Colonic mucosa (tissue), 4 donors: Measurements from ENCODE around the gene SLC25A40. TPM values are rescaled to one million over a fixed set of nuclear protein-coding genes. Genes with fewer than 3 reads are reported as not detected.

Experiments used
- DNase-seq: peaks from one replicate; pipeline ENCODE4 v3.0.0-alpha.2; 2020
- H3K27ac ChIP-seq: fragments of 200-600 bp; one replicate; pipeline ENCODE4 v1.8.0; 2021
- H3K27me3 ChIP-seq: fragments of 200-600 bp; one replicate; pipeline ENCODE4 v1.8.0; 2021
- H3K36me3 ChIP-seq: fragments of 200-600 bp; one replicate; pipeline ENCODE4 v1.8.0; 2021
- H3K4me1 ChIP-seq: fragments of 200-600 bp; one replicate; pipeline ENCODE4 v1.8.0; 2021; ENCODE audit warnings: mild to moderate bottlenecking
- H3K4me3 ChIP-seq: fragments of 200-600 bp; one replicate; pipeline ENCODE4 v1.8.0; 2021
- H3K9ac ChIP-seq, 2 donors: one replicate each; pipeline ENCODE4 v1.7.0; 2013; ENCODE audit warnings: control low read depth in 2 of 2, low read depth in 2 of 2, low read length in 2 of 2
- H3K9me3 ChIP-seq: fragments of 200-600 bp; one replicate; pipeline ENCODE4 v1.8.0; 2021
- intact Hi-C: fragments of 100-400 bp; cut with DNase I; formaldehyde crosslinking; loops from one replicate; pipeline ENCODE4 v1.14.1; 2022
- total RNA-seq, 2 donors: library from RNA; stranded (reverse); fragmentation: NEBNext Ultra II Directional in 1 of 2; extraction: Animal tissue kit (Norgen Biotek cat#: 25700) in 1 of 2; gene quantifications; one replicate each; pipeline ENCODE4 v1.2.1, GENCODE V29; 2021
- TF ChIP-seq, protein P1 (sequence below): fragments of 200-600 bp; IDR thresholded peaks from one replicate; pipeline ENCODE4 v1.8.0; 2022; ENCODE audit warnings: antibody characterized with exemption, mild to moderate bottlenecking
- donor health status: healthy.
- donor health status: DM: no; HTN: no; CAD: no.
- donor health status: DM: no; HTN: no; CAD: no.

SLC25A40 gene
- total RNA-seq, 2 donors from 2014 or later: 25.7 to 39.6 TPM

DNA sequence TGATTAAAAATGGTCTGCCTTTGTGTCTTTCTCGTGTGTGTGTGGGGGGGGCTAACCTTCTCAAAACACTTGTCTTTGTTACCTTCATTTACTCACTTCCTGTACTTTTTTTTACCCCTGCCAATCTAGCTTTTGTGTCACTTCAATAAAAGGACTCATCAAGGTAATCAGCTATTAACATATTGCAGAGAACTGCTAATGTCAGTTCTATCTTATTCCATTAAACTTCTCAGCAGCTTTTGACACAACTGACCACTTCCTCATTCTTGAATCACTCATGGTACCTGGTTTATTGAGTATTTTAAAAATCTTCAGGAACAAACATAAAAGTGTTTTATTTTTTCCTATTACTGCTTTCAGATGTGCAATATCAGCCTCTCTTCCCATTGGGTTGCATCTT lies 59.8 kb downstream of the SLC25A40 start:
- intact Hi-C loops: no loop called here
- no peaks in the 10 kb centered on the region for H3K9me3 ChIP-seq
- no peaks in the 10 kb centered on the region for H3K36me3 ChIP-seq
- no peak overlapping the region for H3K4me3 ChIP-seq
- no peak overlapping the region for H3K27ac ChIP-seq
- no peak overlapping the region for H3K9ac ChIP-seq
- TF ChIP-seq, protein P1, sequence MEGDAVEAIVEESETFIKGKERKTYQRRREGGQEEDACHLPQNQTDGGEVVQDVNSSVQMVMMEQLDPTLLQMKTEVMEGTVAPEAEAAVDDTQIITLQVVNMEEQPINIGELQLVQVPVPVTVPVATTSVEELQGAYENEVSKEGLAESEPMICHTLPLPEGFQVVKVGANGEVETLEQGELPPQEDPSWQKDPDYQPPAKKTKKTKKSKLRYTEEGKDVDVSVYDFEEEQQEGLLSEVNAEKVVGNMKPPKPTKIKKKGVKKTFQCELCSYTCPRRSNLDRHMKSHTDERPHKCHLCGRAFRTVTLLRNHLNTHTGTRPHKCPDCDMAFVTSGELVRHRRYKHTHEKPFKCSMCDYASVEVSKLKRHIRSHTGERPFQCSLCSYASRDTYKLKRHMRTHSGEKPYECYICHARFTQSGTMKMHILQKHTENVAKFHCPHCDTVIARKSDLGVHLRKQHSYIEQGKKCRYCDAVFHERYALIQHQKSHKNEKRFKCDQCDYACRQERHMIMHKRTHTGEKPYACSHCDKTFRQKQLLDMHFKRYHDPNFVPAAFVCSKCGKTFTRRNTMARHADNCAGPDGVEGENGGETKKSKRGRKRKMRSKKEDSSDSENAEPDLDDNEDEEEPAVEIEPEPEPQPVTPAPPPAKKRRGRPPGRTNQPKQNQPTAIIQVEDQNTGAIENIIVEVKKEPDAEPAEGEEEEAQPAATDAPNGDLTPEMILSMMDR: no peak
- H3K4me1 ChIP-seq: no peaks in the 10 kb centered on the region
- no peak for DNase-seq
- H3K27me3 ChIP-seq: no peaks in the 10 kb centered on the region

DNA sequence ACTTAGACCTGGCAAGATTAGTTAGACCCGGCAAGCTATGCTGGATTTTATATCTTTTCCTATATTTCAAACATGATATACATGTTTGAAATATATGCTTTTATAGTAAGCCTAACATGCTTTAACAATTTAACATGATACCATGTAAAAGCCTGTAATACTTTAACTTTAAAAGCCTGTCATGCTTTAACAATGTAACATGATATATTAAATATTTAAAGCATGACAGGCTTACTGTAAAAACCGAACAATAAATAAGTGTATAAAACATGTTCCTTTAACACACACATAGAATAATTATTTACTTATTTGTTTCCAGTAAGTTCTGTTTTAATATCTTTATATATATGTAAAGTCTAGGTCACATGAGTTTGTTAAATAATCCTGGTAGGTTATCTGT lies 65.4 kb downstream of the SLC25A40 start:
- TF ChIP-seq, protein P1: no peak
- Histone ChIP-seq H3K4me1 (no peaks in the 10 kb centered on the region), H3K4me3 (no peak overlapping the region), H3K27me3 (no peaks in the 10 kb centered on the region), H3K36me3 (no peaks in the 10 kb centered on the region), H3K9ac (no peak overlapping the region), H3K9me3 (no peaks in the 10 kb centered on the region), H3K27ac (no peak overlapping the region)
- no peak for DNase-seq
- intact Hi-C loops: no loop called here

DNA sequence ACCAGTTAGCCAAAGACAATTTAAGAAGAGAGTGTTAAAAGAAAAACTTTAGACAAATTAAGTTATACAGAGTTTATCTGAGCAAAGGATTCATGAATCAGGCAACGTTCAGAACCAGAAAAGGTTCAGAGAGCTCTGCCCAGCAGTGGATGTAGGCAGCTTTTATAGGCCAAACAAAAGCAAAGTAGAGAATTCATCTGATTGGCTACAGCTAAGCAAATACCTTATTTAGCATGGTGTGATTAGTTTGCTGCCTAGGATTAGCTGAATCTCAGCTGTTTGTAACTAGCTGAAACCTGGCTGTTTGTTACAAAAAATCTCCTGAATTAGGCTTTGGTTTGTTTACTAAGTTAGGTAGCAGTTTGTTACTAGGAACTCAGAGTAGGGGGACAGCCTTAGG lies 66.0 kb downstream of the SLC25A40 start:
- no peak for DNase-seq
- Histone ChIP-seq H3K27ac (no peak overlapping the region), H3K9me3 (no peaks in the 10 kb centered on the region), H3K27me3 (no peaks in the 10 kb centered on the region), H3K4me3 (no peak overlapping the region), H3K9ac (no peak overlapping the region), H3K4me1 (no peaks in the 10 kb centered on the region), H3K36me3 (no peaks in the 10 kb centered on the region)
- TF ChIP-seq, protein P1: no peak
- intact Hi-C loops: no loop called here

DNA sequence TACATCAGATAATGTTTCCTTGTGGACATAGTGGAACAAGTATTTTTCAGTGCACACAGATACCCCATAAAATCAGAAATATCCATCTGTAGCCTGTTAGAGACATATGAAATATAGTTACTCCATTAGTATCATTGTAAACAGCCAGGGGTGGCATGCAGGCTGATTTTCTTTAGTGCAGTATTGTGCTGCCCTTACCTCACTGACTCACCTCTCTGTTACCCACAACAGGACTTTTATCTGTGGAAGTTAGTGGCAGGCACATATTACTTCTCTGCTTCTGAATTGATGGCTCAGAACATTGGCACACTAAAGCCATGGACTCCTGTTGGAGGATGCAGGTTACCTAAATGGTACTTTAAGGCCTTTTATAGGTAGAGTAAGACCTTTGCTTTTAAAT lies 70.0 kb downstream of the SLC25A40 start:
- H3K36me3 ChIP-seq: no peaks in the 10 kb centered on the region
- no peak overlapping the region for H3K27ac ChIP-seq
- intact Hi-C loops: no loop called here
- no peaks in the 10 kb centered on the region for H3K9me3 ChIP-seq
- no peaks in the 10 kb centered on the region for H3K4me1 ChIP-seq
- TF ChIP-seq, protein P1: no peak
- H3K27me3 ChIP-seq: no peaks in the 10 kb centered on the region
- no peak overlapping the region for H3K4me3 ChIP-seq
- no peak for DNase-seq
- no peak overlapping the region for H3K9ac ChIP-seq

DNA sequence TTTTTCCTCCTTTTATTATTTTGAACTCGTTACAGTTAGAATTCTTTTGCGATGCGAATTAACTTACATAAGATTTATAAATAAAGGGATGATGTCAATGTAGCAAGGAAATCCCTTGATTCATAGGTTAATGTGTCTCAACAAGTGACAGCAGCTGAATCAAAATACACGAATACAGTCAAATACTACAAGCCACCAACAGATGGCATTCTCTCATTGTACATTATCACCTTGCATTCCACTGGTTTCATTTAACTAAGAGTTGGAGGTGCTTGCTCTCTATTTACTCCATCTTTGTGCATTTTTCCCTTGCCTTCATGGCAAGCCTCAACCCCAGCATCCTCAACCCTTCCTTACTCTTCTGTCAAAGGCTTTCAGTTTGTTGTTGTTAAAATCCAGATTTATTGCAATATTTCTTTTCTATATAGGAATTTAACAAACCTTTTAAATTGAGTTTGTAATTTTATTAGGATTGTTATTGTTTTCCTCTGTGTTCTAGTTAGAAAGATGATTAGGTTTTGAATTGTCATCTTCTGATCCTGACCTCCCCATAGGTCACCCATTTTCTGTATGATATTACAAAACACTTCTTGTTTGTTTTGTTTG lies 78.3 kb downstream of the SLC25A40 start:
- no peaks in the 10 kb centered on the region for H3K9me3 ChIP-seq
- H3K4me1 ChIP-seq: no peaks in the 10 kb centered on the region
- H3K27me3 ChIP-seq: no peaks in the 10 kb centered on the region
- H3K27ac ChIP-seq: no peak overlapping the region
- intact Hi-C loops: loop anchor here (5.0 kb wide), 2 partner anchors 84 to 314 kb away; no protein-coding TSS in a partner anchor
- no peak overlapping the region for H3K4me3 ChIP-seq
- TF ChIP-seq, protein P1: peak; percentile 51
- H3K36me3 ChIP-seq: no peaks in the 10 kb centered on the region
- no peak for DNase-seq
- no peak overlapping the region for H3K9ac ChIP-seq
